ENCODE results near the gene SLIT3. TPM values are rescaled to one million over a fixed set of nuclear protein-coding genes. Genes with fewer than 3 reads are reported as not detected.

Gene SLIT3
- total and polyA plus RNA-seq, 4 donors, result 4.6 to 48.5 (median 19.8) TPM

DNA sequence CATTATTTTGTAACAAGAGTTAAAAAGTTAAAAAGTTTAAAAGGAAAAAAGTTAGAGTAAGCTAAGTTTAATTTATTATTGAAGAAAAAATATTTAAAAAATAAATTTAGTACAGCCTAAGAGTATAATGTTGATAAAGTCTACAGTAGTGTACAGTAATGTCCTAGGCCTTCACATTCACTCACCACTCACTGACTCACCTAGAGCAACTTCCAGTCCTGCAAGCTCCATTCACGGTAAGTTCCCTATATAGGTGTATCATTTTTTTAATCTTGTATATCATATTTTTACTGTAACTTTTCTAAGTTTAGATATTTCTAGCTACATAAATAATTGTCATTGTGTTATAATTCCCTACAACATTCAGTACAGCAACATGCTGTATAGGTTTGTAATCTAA, 652.4 kb downstream of the SLIT3 start:
- Histone ChIP-seq H3K36me3 (ENCODE audit: control insufficient read depth in 4 of 4, insufficient read depth in 4 of 4, low read length in 4 of 4) (no peaks in the 10 kb centered on the region), H3K9me3 (ENCODE audit: control insufficient read depth in 4 of 4, insufficient read depth in 3 of 4, low read length in 3 of 4) (no peaks in the 10 kb centered on the region), H3K4me3 (no peak overlapping the region), H3K9ac (ENCODE audit: insufficient read depth in 1 of 2, low read length in 2 of 2) (no peak overlapping the region), H3K27ac (ENCODE audit: low read depth in 1 of 2, low read length in 1 of 2) (no peak overlapping the region), H3K27me3 (ENCODE audit: control insufficient read depth in 3 of 3, insufficient read depth in 3 of 3, low read length in 2 of 3) (no peaks in the 10 kb centered on the region), H3K4me1 (ENCODE audit: control insufficient read depth in 5 of 5, insufficient read depth in 5 of 5, low read length in 5 of 5) (peaks cover 0 to 2% (median 0%) of the 10 kb centered on the region in 5 donors)
- no peak for ATAC-seq (ENCODE audit: insufficient read depth, low FRiP score)
- 91 to 98% methylated on average over 1 of the region's 1 CpG for WGBS, 2 donors
- no peak for DNase-seq
- TF ChIP-seq, protein P1, sequence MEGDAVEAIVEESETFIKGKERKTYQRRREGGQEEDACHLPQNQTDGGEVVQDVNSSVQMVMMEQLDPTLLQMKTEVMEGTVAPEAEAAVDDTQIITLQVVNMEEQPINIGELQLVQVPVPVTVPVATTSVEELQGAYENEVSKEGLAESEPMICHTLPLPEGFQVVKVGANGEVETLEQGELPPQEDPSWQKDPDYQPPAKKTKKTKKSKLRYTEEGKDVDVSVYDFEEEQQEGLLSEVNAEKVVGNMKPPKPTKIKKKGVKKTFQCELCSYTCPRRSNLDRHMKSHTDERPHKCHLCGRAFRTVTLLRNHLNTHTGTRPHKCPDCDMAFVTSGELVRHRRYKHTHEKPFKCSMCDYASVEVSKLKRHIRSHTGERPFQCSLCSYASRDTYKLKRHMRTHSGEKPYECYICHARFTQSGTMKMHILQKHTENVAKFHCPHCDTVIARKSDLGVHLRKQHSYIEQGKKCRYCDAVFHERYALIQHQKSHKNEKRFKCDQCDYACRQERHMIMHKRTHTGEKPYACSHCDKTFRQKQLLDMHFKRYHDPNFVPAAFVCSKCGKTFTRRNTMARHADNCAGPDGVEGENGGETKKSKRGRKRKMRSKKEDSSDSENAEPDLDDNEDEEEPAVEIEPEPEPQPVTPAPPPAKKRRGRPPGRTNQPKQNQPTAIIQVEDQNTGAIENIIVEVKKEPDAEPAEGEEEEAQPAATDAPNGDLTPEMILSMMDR (IDR thresholded peaks at IDR 0.05; ENCODE audit: control extremely low read depth, extremely low read depth), result no peak

DNA sequence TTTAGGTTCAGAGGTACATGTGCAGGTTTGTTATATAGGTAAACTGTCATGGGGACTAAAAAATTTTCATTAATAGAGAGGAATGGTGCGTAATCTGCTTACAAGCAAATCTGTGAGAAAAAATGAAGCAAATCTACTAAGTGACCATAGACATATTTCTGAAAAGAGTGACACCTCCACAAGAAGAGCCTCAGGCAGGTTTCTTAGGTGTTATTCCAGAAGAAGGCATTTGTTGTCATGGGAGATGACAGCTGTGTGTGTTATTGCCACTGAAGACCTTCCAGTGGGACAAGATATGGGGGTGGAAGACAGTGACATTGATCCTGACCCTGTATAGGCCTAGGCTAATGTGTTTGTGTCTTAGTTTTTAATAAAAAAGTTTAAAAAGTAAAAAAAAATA, 652.9 kb downstream of the SLIT3 start:
- no peaks in the 10 kb centered on the region for H3K27me3 ChIP-seq (ENCODE audit: control insufficient read depth in 3 of 3, insufficient read depth in 3 of 3, low read length in 2 of 3)
- WGBS, 2 donors, result 94 to 98% methylated on average over 1 of the region's 1 CpG
- no peak overlapping the region for H3K27ac ChIP-seq (ENCODE audit: low read depth in 1 of 2, low read length in 1 of 2)
- H3K36me3 ChIP-seq (ENCODE audit: control insufficient read depth in 4 of 4, insufficient read depth in 4 of 4, low read length in 4 of 4), result no peaks in the 10 kb centered on the region
- H3K4me1 ChIP-seq (ENCODE audit: control insufficient read depth in 5 of 5, insufficient read depth in 5 of 5, low read length in 5 of 5), result no peaks in the 10 kb centered on the region
- no peaks in the 10 kb centered on the region for H3K9me3 ChIP-seq (ENCODE audit: control insufficient read depth in 4 of 4, insufficient read depth in 3 of 4, low read length in 3 of 4)
- no peak for DNase-seq
- TF ChIP-seq, protein P1 (IDR thresholded peaks at IDR 0.05; ENCODE audit: control extremely low read depth, extremely low read depth), result no peak
- ATAC-seq (ENCODE audit: insufficient read depth, low FRiP score), result no peak
- no peak overlapping the region for H3K4me3 ChIP-seq
- no peak overlapping the region for H3K9ac ChIP-seq (ENCODE audit: insufficient read depth in 1 of 2, low read length in 2 of 2)

DNA sequence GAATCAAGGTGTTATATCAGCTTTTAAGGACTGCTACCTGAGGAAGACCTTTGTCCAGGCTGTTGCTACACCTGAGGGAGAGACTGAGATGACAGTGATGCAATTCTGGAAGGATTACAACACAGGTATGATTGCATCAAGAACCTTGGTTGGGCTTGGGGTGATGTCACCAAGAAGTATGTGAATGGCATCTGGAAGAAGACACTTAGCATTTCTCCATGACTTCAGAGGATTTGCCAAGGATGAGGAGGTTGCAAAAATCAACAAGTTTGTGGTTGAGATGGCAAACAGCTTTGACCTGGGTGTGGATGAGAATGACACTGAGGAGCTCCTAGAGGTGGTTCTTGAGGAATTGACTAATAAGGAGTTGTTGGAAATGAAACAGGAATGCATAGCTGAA, 653.9 kb downstream of the SLIT3 start:
- Histone ChIP-seq H3K4me1 (ENCODE audit: control insufficient read depth in 5 of 5, insufficient read depth in 5 of 5, low read length in 5 of 5) (no peaks in the 10 kb centered on the region), H3K27ac (ENCODE audit: low read depth in 1 of 2, low read length in 1 of 2) (no peak overlapping the region), H3K9me3 (ENCODE audit: control insufficient read depth in 4 of 4, insufficient read depth in 3 of 4, low read length in 3 of 4) (no peaks in the 10 kb centered on the region), H3K27me3 (ENCODE audit: control insufficient read depth in 3 of 3, insufficient read depth in 3 of 3, low read length in 2 of 3) (no peaks in the 10 kb centered on the region), H3K9ac (ENCODE audit: insufficient read depth in 1 of 2, low read length in 2 of 2) (no peak overlapping the region), H3K36me3 (ENCODE audit: control insufficient read depth in 4 of 4, insufficient read depth in 4 of 4, low read length in 4 of 4) (no peaks in the 10 kb centered on the region), H3K4me3 (no peak overlapping the region)
- DNase-seq (no peak), ATAC-seq (ENCODE audit: insufficient read depth, low FRiP score) (no peak)
- TF ChIP-seq, protein P1 (IDR thresholded peaks at IDR 0.05; ENCODE audit: control extremely low read depth, extremely low read depth), result no peak

DNA sequence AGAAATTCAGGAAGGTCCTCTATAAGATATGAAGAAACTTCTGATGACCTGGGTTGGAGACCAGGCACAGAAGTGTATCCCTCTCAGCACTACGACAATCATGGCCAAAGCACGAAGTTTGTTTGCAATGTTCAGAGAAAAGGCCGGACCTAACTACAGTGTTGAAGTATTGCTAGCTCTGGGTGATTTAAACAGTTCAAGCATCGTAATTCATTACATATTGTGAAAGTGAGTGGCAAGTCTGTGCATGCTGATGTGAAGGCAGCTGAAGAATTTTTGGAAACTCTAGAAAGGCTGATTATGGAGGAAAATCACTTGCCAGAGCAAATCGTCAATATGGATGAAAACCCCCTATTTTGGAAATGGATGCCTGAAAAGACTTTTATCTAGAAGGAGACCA, 654.6 kb downstream of the SLIT3 start:
- Histone ChIP-seq H3K9ac (ENCODE audit: insufficient read depth in 1 of 2, low read length in 2 of 2) (no peak overlapping the region), H3K4me1 (ENCODE audit: control insufficient read depth in 5 of 5, insufficient read depth in 5 of 5, low read length in 5 of 5) (no peaks in the 10 kb centered on the region), H3K27me3 (ENCODE audit: control insufficient read depth in 3 of 3, insufficient read depth in 3 of 3, low read length in 2 of 3) (no peaks in the 10 kb centered on the region), H3K4me3 (no peak overlapping the region), H3K27ac (ENCODE audit: low read depth in 1 of 2, low read length in 1 of 2) (no peak overlapping the region), H3K36me3 (ENCODE audit: control insufficient read depth in 4 of 4, insufficient read depth in 4 of 4, low read length in 4 of 4) (no peaks in the 10 kb centered on the region), H3K9me3 (ENCODE audit: control insufficient read depth in 4 of 4, insufficient read depth in 3 of 4, low read length in 3 of 4) (no peaks in the 10 kb centered on the region)
- DNase-seq, result no peak
- ATAC-seq (ENCODE audit: insufficient read depth, low FRiP score), result no peak
- TF ChIP-seq, protein P1 (IDR thresholded peaks at IDR 0.05; ENCODE audit: control extremely low read depth, extremely low read depth), result no peak
- 78 to 89% methylated on average over 5 of the region's 5 CpGs for WGBS, 2 donors
